Keratinocyte (primary cell): ENCODE measurements around the gene PCYOX1L. TPM values are rescaled to one million over a fixed set of nuclear protein-coding genes. Genes with fewer than 3 reads are reported as not detected.

Experiments used
- DNase-seq: peaks from one replicate; pipeline ENCODE4 v3.0.0-alpha.2; 2011; ENCODE audit warnings: low read depth, missing footprints, low spot score
- FAIRE-seq: peaks from 2 replicates; lab custom pipeline; 2011; peaks lifted over from hg19 to GRCh38; lab: Jason Lieb, UNC
- H2AFZ ChIP-seq: 2 replicates; pipeline ENCODE4 v1.6.0; 2012; ENCODE audit warnings: low read length, control low read depth, inconsistent platforms; ENCODE audit not compliant: control insufficient read depth
- H3K27ac ChIP-seq: 2 replicates; pipeline ENCODE4 v1.5.1; 2011; ENCODE audit warnings: low read length; ENCODE audit not compliant: control insufficient read depth, insufficient read depth
- H3K27me3 ChIP-seq: 3 replicates; pipeline ENCODE4 v1.6.0; 2011; ENCODE audit warnings: low read length; ENCODE audit not compliant: control insufficient read depth, insufficient read depth; ENCODE audit errors: extremely low read depth
- H3K36me3 ChIP-seq, 2 experiments: 2 replicates in 1 of 2; 3 replicates in 1 of 2; pipeline ENCODE4 v1.5.1; 2011; ENCODE audit warnings: low read length in 2 of 2, mild to moderate bottlenecking in 1 of 2; ENCODE audit not compliant: control insufficient read depth in 2 of 2, insufficient read depth in 2 of 2; ENCODE audit errors: extremely low read depth in 1 of 2
- H3K4me1 ChIP-seq: 3 replicates; pipeline ENCODE4 v1.5.1; 2011; ENCODE audit warnings: low read length; ENCODE audit not compliant: control insufficient read depth, insufficient read depth; ENCODE audit errors: extremely low read depth
- H3K4me2 ChIP-seq: 3 replicates; pipeline ENCODE4 v1.6.0; 2011; ENCODE audit warnings: low read depth, low read length; ENCODE audit not compliant: control insufficient read depth, insufficient read depth; ENCODE audit errors: extremely low read depth
- H3K4me3 ChIP-seq, 3 experiments: fragments of 200-600 bp in 1 of 3; sonication (generic) in 1 of 3; 2 replicates in 2 of 3; 3 replicates in 1 of 3; pipeline ENCODE4 v1.5.1; 2011 to 2016; ENCODE audit warnings: low read length in 3 of 3, mild to moderate bottlenecking in 3 of 3, control low read depth in 2 of 3, inconsistent platforms in 1 of 3, low read depth in 1 of 3, mixed read lengths in 1 of 3, mixed run types in 1 of 3, moderate library complexity in 1 of 3; ENCODE audit not compliant: control insufficient read depth in 2 of 3, insufficient read depth in 2 of 3; ENCODE audit errors: extremely low read depth in 1 of 3
- H3K79me2 ChIP-seq: 2 replicates; pipeline ENCODE4 v1.6.0; 2012; ENCODE audit warnings: low read length; ENCODE audit not compliant: control insufficient read depth, insufficient read depth
- H3K9ac ChIP-seq: 3 replicates; pipeline ENCODE4 v1.6.0; 2011; ENCODE audit warnings: low read length; ENCODE audit not compliant: control insufficient read depth, insufficient read depth; ENCODE audit errors: extremely low read depth
- H3K9me1 ChIP-seq: 3 replicates; pipeline ENCODE4 v1.6.0; 2011; ENCODE audit warnings: low read length; ENCODE audit not compliant: control insufficient read depth, insufficient read depth; ENCODE audit errors: extremely low read depth
- H3K9me3 ChIP-seq: 2 replicates; pipeline ENCODE4 v1.5.1; 2012; ENCODE audit warnings: low read depth, low read length; ENCODE audit not compliant: control insufficient read depth
- H4K20me1 ChIP-seq: 3 replicates; pipeline ENCODE4 v1.6.0; 2011; ENCODE audit warnings: low read length; ENCODE audit not compliant: control insufficient read depth, insufficient read depth; ENCODE audit errors: extremely low read depth
- CTCF ChIP-seq, 3 experiments: IDR thresholded peaks in 1 of 3; conservative IDR thresholded peaks in 1 of 3; optimal IDR thresholded peaks in 1 of 3; 2 replicates in 2 of 3; 3 replicates in 1 of 3; pipeline versions ENCODE3 to v1.5.1; 2011; ENCODE audit warnings: low read length in 3 of 3, mild to moderate bottlenecking in 3 of 3, moderate library complexity in 2 of 3, control low read depth in 1 of 3, inconsistent platforms in 1 of 3; ENCODE audit not compliant: insufficient read depth in 2 of 3; ENCODE audit errors: extremely low read depth in 1 of 3
- EZH2 ChIP-seq: IDR thresholded peaks from one replicate; pipeline ENCODE4 v1.6.1; 2012; ENCODE audit warnings: inconsistent platforms, mild to moderate bottlenecking, low read length, moderate library complexity
- dilution Hi-C: fragments of 300-500 bp; cut with MboI; formaldehyde crosslinking; loops from one replicate; pipeline ENCODE4 v1.7.0; 2020; ENCODE audit warnings: low sequenced_read_pairs; ENCODE audit not compliant: extremely low pct_ligation_motif_present
- polyA plus RNA-seq, 5 experiments: library from polyadenylated mRNA; depleted of rRNA in 3 of 5; stranded (reverse) in 3 of 5; stranded (forward) in 1 of 5; unstranded in 1 of 5; fragments of >200 nt; gene quantifications; 1 replicate in 1 of 5; 2 replicates in 3 of 5; 3 replicates in 1 of 5; pipeline versions ENCODE4 v1.2.1 to v1.2.3, GENCODE V29; 2011 to 2012; ENCODE audit warnings: missing spikeins in 2 of 5, low read depth in 1 of 5, low replicate concordance in 1 of 5

The PCYOX1L gene
- polyA plus RNA-seq, 1 donor (not counting 4 experiments of a cell fraction or from before 2014, with no cell fraction given): 9.5 TPM

- Histone ChIP-seq H3K79me2 (peaks cover 5% of the 10 kb centered on the region), H3K36me3 (peaks cover 0 to 3% of the 10 kb centered on the region in 2 experiments), H3K9me3 (no peaks in the 10 kb centered on the region), H3K4me3 (peak overlapping the region; percentile 49 to 83 (median 79)), H2AFZ (peak overlapping the region; percentile 81), H4K20me1 (no peaks in the 10 kb centered on the region), H3K27me3 (no peaks in the 10 kb centered on the region), H3K4me2 (peak overlapping the region; percentile 87), H3K4me1 (peaks cover 7% of the 10 kb centered on the region), H3K9ac (peak overlapping the region; percentile 73), H3K27ac (peak overlapping the region; percentile 21), H3K9me1 (no peaks in the 10 kb centered on the region)
- DNase-seq (no peak), FAIRE-seq (no peak)
- no peak for TF ChIP-seq CTCF (optimal IDR thresholded peaks at IDR 0.05 in 1 of 3, IDR thresholded peaks at IDR 0.05 in 1 of 3, conservative IDR thresholded peaks at IDR 0.05 in 1 of 3; ENCODE audit: extremely low read depth in 1 of 3, insufficient read depth in 2 of 3, low read length in 3 of 3)
- no peak for TF ChIP-seq EZH2
- dilution Hi-C loops: no loop called here
Measured at GRCh38 chr5:149358294-149358651, 427 bp downstream of the PCYOX1L start.

GRCh38 chr5:149358868-149359495 lies 1.1 kb downstream of the PCYOX1L start:
- dilution Hi-C loops: no loop called here
- DNase-seq (no peak), FAIRE-seq (no peak)
- TF ChIP-seq CTCF (optimal IDR thresholded peaks at IDR 0.05 in 1 of 3, IDR thresholded peaks at IDR 0.05 in 1 of 3, conservative IDR thresholded peaks at IDR 0.05 in 1 of 3; ENCODE audit: extremely low read depth in 1 of 3, insufficient read depth in 2 of 3, low read length in 3 of 3): no peak
- no peaks in the 10 kb centered on the region for H4K20me1 ChIP-seq
- H3K36me3 ChIP-seq: peaks cover 0 to 3% of the 10 kb centered on the region in 2 experiments
- peak overlapping the region; percentile 87 for H3K4me2 ChIP-seq
- H3K9me3 ChIP-seq: no peaks in the 10 kb centered on the region
- no peaks in the 10 kb centered on the region for H3K9me1 ChIP-seq
- H3K4me3 ChIP-seq: no peak overlapping the region
- no peak overlapping the region for H2AFZ ChIP-seq
- H3K79me2 ChIP-seq: peaks cover 4% of the 10 kb centered on the region
- H3K4me1 ChIP-seq: peaks cover 7% of the 10 kb centered on the region
- H3K27me3 ChIP-seq: no peaks in the 10 kb centered on the region
- H3K9ac ChIP-seq: no peak overlapping the region
- no peak overlapping the region for H3K27ac ChIP-seq
